ENCODE data around the gene TAF12.
"Not testable (repeated sequence)": the region's sequence is repeated elsewhere in the genome, so short reads cannot be mapped to it uniquely, and the experiment has no call there.

Gene TAF12

GRCh38 chr1:28656335-28656734 is 13.5 kb upstream of the TAF12 start:
- ChIA-PET POLR2A (interaction anchor here (2.0 to 2.5 kb wide), 3 partner anchors 8 to 14 kb away, joined by 6 to 10 read pairs (median 7); partner anchors contain the start of genes GMEB1 and RNU11), CTCF (no interaction called here)
- TF ChIP-seq FOXA1 (IDR thresholded peaks at IDR 0.05) (no peak), ZNF384 (IDR thresholded peaks at IDR 0.05) (no peak), L3MBTL2 (conservative IDR thresholded peaks at IDR 0.05) (no peak), FOXK2 (IDR thresholded peaks at IDR 0.05) (no peak), FOXM1 (IDR thresholded peaks at IDR 0.05; ENCODE audit: borderline replicate concordance) (no peak), LEF1 (IDR thresholded peaks at IDR 0.05; ENCODE audit: borderline replicate concordance) (no peak), ARNT (IDR thresholded peaks at IDR 0.05) (no peak)
- TF ChIP-seq, protein P1, sequence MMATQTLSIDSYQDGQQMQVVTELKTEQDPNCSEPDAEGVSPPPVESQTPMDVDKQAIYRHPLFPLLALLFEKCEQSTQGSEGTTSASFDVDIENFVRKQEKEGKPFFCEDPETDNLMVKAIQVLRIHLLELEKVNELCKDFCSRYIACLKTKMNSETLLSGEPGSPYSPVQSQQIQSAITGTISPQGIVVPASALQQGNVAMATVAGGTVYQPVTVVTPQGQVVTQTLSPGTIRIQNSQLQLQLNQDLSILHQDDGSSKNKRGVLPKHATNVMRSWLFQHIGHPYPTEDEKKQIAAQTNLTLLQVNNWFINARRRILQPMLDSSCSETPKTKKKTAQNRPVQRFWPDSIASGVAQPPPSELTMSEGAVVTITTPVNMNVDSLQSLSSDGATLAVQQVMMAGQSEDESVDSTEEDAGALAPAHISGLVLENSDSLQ (IDR thresholded peaks at IDR 0.05): no peak
- no peak for DNase-seq (ENCODE audit: extremely low spot score)

GRCh38 chr1:28655448-28656311 is 12.8 kb upstream of the TAF12 start:
- CTCF ChIA-PET; DNase-seq (ENCODE audit: extremely low spot score): not testable (repeated sequence)
- POLR2A ChIA-PET: interaction anchor here (2.0 to 2.5 kb wide), 4 partner anchors 7 to 14 kb away, joined by 6 to 10 read pairs (median 6); partner anchors contain the start of genes GMEB1, RNU11 and TAF12

- DNase-seq (ENCODE audit: extremely low spot score); CTCF ChIA-PET: not testable (repeated sequence)
- POLR2A ChIA-PET: interaction anchor here (2.0 kb wide), 1 partner anchor 11 kb away, joined by 6 read pairs; the partner anchor contains the start of gene TAF12
These were observed 11.0 kb upstream of the TAF12 start for GRCh38 chr1:28653870-28654269.

DNA sequence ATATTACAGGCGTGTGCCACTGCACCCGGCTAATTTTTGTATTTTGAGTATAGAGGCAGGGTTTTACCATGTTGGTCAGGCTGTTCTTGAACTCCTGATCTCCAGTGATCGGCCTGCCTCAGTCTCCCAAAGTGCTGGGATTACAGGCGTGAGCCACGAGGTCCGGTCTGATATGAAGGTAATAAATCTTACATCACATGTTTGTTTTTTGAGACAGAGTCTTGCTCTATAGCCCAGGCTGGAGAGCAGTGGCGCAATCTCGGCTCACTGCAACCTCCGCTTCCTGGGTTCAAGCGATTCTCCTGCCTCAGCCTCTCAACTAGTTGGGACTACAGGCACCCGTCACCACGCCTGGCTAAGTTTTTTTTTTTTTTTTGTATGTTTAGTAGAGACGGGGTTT is 10.2 kb upstream of the TAF12 start:
- DNase-seq (ENCODE audit: extremely low spot score); CTCF ChIA-PET: not testable (repeated sequence)
- POLR2A ChIA-PET: interaction anchor here (1.5 kb wide), 1 partner anchor 15 kb away, joined by 6 read pairs; the partner anchor contains the start of gene GMEB1

GRCh38 chr1:28648474-28649198 is 5.8 kb upstream of the TAF12 start, which contains the start of gene RNU11:
Gene RNU11 (plus strand): TSS chr1:28648600.
- CTCF ChIA-PET: interaction anchor here (1.0 to 1.5 kb wide), 2 partner anchors 133 to 229 kb away, joined by 3 to 4 read pairs; no protein-coding TSS in a partner anchor
- POLR2A ChIA-PET: interaction anchor here (0.6 to 2.3 kb wide), 45 partner anchors 8 to 320 kb away, joined by 3 to 38 read pairs (median 5); partner anchors contain the start of genes GMEB1, MED18, PHACTR4 and TRNAU1AP
- DNase-seq (ENCODE audit: extremely low spot score): peak; percentile 79
- TF ChIP-seq BHLHE40 (IDR thresholded peaks at IDR 0.05; ENCODE audit: borderline replicate concordance) (peak; percentile 84), FOXK2 (IDR thresholded peaks at IDR 0.05) (peak; percentile 97), ARNT (IDR thresholded peaks at IDR 0.05) (peak; percentile 93), ZNF384 (IDR thresholded peaks at IDR 0.05) (peak; percentile 99), SP1 (IDR thresholded peaks at IDR 0.05) (no peak), TARDBP (IDR thresholded peaks at IDR 0.05) (peak; percentile 99), SUZ12 (IDR thresholded peaks at IDR 0.05) (no peak), FOXA1 (IDR thresholded peaks at IDR 0.05) (no peak), NFRKB (IDR thresholded peaks at IDR 0.05) (peak; percentile 99), HDGF (IDR thresholded peaks at IDR 0.05; ENCODE audit: borderline replicate concordance) (no peak), L3MBTL2 (conservative IDR thresholded peaks at IDR 0.05) (peak; percentile 89), ELF4 (IDR thresholded peaks at IDR 0.05) (peak; percentile 100), CTBP1 (IDR thresholded peaks at IDR 0.05; ENCODE audit: borderline replicate concordance) (peak; percentile 97), FOXM1 (IDR thresholded peaks at IDR 0.05; ENCODE audit: borderline replicate concordance) (no peak; the same call in 1 of the 2 replicates), LEF1 (IDR thresholded peaks at IDR 0.05; ENCODE audit: borderline replicate concordance) (no peak; the same call in 1 of the 2 replicates)
- TF ChIP-seq, protein P1 (IDR thresholded peaks at IDR 0.05): peak; percentile 90

GRCh38 chr1:28648008-28648473 is 5.2 kb upstream of the TAF12 start:
- TF ChIP-seq, protein P1 (IDR thresholded peaks at IDR 0.05): no peak
- TF ChIP-seq L3MBTL2 (conservative IDR thresholded peaks at IDR 0.05): peak; percentile 87
- ChIA-PET POLR2A (interaction anchor here (0.6 to 2.3 kb wide), 43 partner anchors 7 to 319 kb away, joined by 3 to 38 read pairs (median 5); partner anchors contain the start of genes GMEB1, MED18, PHACTR4 and TRNAU1AP), CTCF (interaction anchor here (1.5 kb wide), 1 partner anchor 229 kb away, joined by 4 read pairs; no protein-coding TSS in a partner anchor)
- peak; percentile 94 for DNase-seq (ENCODE audit: extremely low spot score)
